GM12878 (cell line): ENCODE data around the gene PARN. TPM values are rescaled to one million over a fixed set of nuclear protein-coding genes. Genes with fewer than 3 reads are reported as not detected.

Experiments
- ATAC-seq: fragments of 200-7000 bp; cut with Tn5 transposase; 3 replicates; pipeline ENCODE4 v1.9.1; 2020; ENCODE audit warnings: mild to moderate bottlenecking, moderate library complexity
- BruUV-seq: library from RNA; stranded (reverse); fragments of 400-500 nt; replicated peaks from 2 replicates; lab custom pipeline; 2021; lab: Mats Ljungman, UMichigan
- CTCF ChIA-PET: fragments of 300-600 bp; sonication (Branson Sonifier 250); formaldehyde crosslinking; extraction: SDS; loops from one replicate; lab custom pipeline; 2021; ENCODE audit warnings: inconsistent platforms; lab: Yijun Ruan, JAX
- POLR2A ChIA-PET: fragments of 350-600 bp; formaldehyde crosslinking; extraction: SDS; loops from one replicate; lab custom pipeline; 2021; ENCODE audit warnings: inconsistent platforms; lab: Charles Lee
- RAD21 ChIA-PET: fragments of 300-600 bp; sonication (Branson Sonifier 250); formaldehyde crosslinking; loops from one replicate; lab custom pipeline; 2023; ENCODE audit warnings: antibody characterized with exemption; ENCODE audit not compliant: unreplicated experiment; lab: Charles Lee
- SMC1A ChIA-PET: fragments of 300-600 bp; sonication (Branson Sonifier 250); formaldehyde crosslinking; loops from one replicate; lab custom pipeline; 2023; ENCODE audit not compliant: unreplicated experiment, uncharacterized antibody; lab: Charles Lee
- DNase-seq: peaks from one replicate; pipeline ENCODE4 v3.0.0-alpha.2; 2011; ENCODE audit warnings: low read depth, low spot score
- FAIRE-seq: peaks from 3 replicates; lab custom pipeline; 2011; peaks lifted over from hg19 to GRCh38; lab: Jason Lieb, UNC
- H2AFZ ChIP-seq: 2 replicates; pipeline ENCODE4 v1.6.0; 2011; ENCODE audit warnings: low read depth, low read length, control low read depth; ENCODE audit not compliant: control insufficient read depth
- H3K27ac ChIP-seq: 2 replicates; pipeline ENCODE4 v1.5.1; 2011; ENCODE audit warnings: control low read depth; ENCODE audit not compliant: control insufficient read depth, insufficient read depth
- H3K27me3 ChIP-seq, 2 experiments: replicated peaks in 1 of 2; 2 replicates each; pipeline versions ENCODE4 v1.6.0 to v1.6.1; 2011; ENCODE audit warnings: low read length in 1 of 2; ENCODE audit not compliant: control insufficient read depth in 2 of 2, insufficient read depth in 2 of 2
- H3K36me3 ChIP-seq, 2 experiments: 2 replicates each; pipeline ENCODE4 v1.5.1; 2011; ENCODE audit warnings: low read length in 1 of 2; ENCODE audit not compliant: control insufficient read depth in 2 of 2, insufficient read depth in 2 of 2
- H3K4me1 ChIP-seq: 2 replicates; pipeline ENCODE4 v1.6.1; 2011; ENCODE audit warnings: mild to moderate bottlenecking, low read length, moderate library complexity, mixed read lengths; ENCODE audit not compliant: control insufficient read depth, insufficient read depth
- H3K4me2 ChIP-seq: 2 replicates; pipeline ENCODE4 v1.6.0; 2011; ENCODE audit warnings: control low read depth; ENCODE audit not compliant: control insufficient read depth, insufficient read depth
- H3K4me3 ChIP-seq: fragments of 200-600 bp; sonication (generic); 2 replicates; pipeline ENCODE4 v1.5.1; 2016
- H3K79me2 ChIP-seq: 2 replicates; pipeline ENCODE4 v1.6.0; 2011; ENCODE audit warnings: low read length; ENCODE audit not compliant: control insufficient read depth, insufficient read depth
- H3K9ac ChIP-seq: 2 replicates; pipeline ENCODE4 v1.8.0; 2011; ENCODE audit warnings: low read length, control low read depth, mixed read lengths; ENCODE audit not compliant: control insufficient read depth, insufficient read depth
- H3K9me3 ChIP-seq: replicated peaks from 3 replicates; pipeline ENCODE4 v1.5.1; 2011; ENCODE audit warnings: mild to moderate bottlenecking, low read length; ENCODE audit not compliant: control insufficient read depth, insufficient read depth
- H4K20me1 ChIP-seq: 2 replicates; pipeline ENCODE4 v1.6.0; 2011; ENCODE audit not compliant: control insufficient read depth, insufficient read depth
- BCLAF1 ChIP-seq: fragments of 450-650 bp; IDR thresholded peaks from 2 replicates; pipeline ENCODE4 v1.6.1; 2017; ENCODE audit warnings: antibody characterized with exemption, mild to moderate bottlenecking, moderate library complexity
- E2F4 ChIP-seq: IDR thresholded peaks from 2 replicates; pipeline ENCODE4 v1.6.1; 2012; ENCODE audit warnings: low read depth, low read length, improper control_type of control experiment
- ESRRA ChIP-seq: IDR thresholded peaks from 2 replicates; pipeline ENCODE4 v1.6.1; 2012; ENCODE audit warnings: mild to moderate bottlenecking, low read length, improper control_type of control experiment
- FOXM1 ChIP-seq: IDR thresholded peaks from 2 replicates; pipeline ENCODE4 v1.6.1; 2012; ENCODE audit warnings: low read depth, mild to moderate bottlenecking, inconsistent platforms, low read length, moderate library complexity
- HDAC2 ChIP-seq: fragments of 200-600 bp; sonication (generic); IDR thresholded peaks from 2 replicates; pipeline ENCODE4 v1.6.1; 2017
- POLR2A ChIP-seq: IDR thresholded peaks from 2 replicates; pipeline ENCODE4 v1.6.1; 2011; ENCODE audit warnings: low read depth, mild to moderate bottlenecking, low read length
- SMARCA5 ChIP-seq: fragments of 450-650 bp; IDR thresholded peaks from 2 replicates; pipeline ENCODE4 v1.6.1; 2017; ENCODE audit warnings: mild to moderate bottlenecking
- STAT3 ChIP-seq: IDR thresholded peaks from 2 replicates; pipeline ENCODE4 v1.6.1; 2011; ENCODE audit warnings: low read depth, low read length, improper control_type of control experiment
- ZNF274 ChIP-seq: IDR thresholded peaks from one replicate; pipeline ENCODE4 v1.8.0; 2011; ENCODE audit not compliant: insufficient read length, insufficient read depth
- WGBS: methylation state at CpG from one replicate; pipeline ENCODE4 v1.1.6; 2016; ENCODE audit warnings: low lambda C conversion rate; ENCODE audit not compliant: insufficient replicate concordance, insufficient coverage; ENCODE audit errors: missing lambda C conversion rate; 5-methylcytosine and 5-hydroxymethylcytosine counted together
- in situ Hi-C: fragments of 300-500 bp; cut with MboI; formaldehyde crosslinking; loops from 9 replicates; pipeline ENCODE4 v1.14.3; 2018; ENCODE audit warnings: mixed read lengths
- intact Hi-C: fragments of 100-400 bp; cut with micrococcal nuclease; formaldehyde crosslinking; loops from one replicate; pipeline ENCODE4 v1.14.2; 2022; ENCODE audit not compliant: unreplicated experiment
- polyA plus RNA-seq, 11 experiments: library from polyadenylated mRNA; depleted of rRNA in 4 of 11; unstranded in 6 of 11; stranded (reverse) in 5 of 11; fragments of >200 nt; fragmentation: Nextera tagmentation in 4 of 11; fragmentation: Illumina TruSeq in 1 of 11; extraction: Ambion mirVana in 4 of 11; extraction: Trizol in 1 of 11; gene quantifications; 1 replicate in 1 of 11; 2 replicates in 10 of 11; pipeline versions ENCODE4 v1.2.1 to v1.2.3, GENCODE V29; 2011 to 2016; ENCODE audit warnings: inconsistent platforms in 2 of 11, missing spikeins in 2 of 11, low read depth in 1 of 11
- total RNA-seq, 4 experiments: library from RNA; depleted of rRNA in 3 of 4; stranded (reverse); fragments of >200 nt in 3 of 4; fragmentation: Illumina TruSeq in 1 of 4; extraction: Trizol in 1 of 4; gene quantifications; 2 replicates each; pipeline versions ENCODE4 v1.2.1 to v1.2.3, GENCODE V29; 2013 to 2021

The PARN gene
- total and polyA plus RNA-seq, 10 of the 15 experiments (the other 5 are each of a cell fraction or from before 2014, with no cell fraction given), result 15.6 to 77.3 (median 47.7) TPM

GRCh38 chr16:14438256-14438655 is 191.8 kb downstream of the PARN start (continued):
- TF ChIP-seq HDAC2 (no peak), E2F4 (no peak)
- TF ChIP-seq, all 136 proteins: peak for 0

GRCh38 chr16:14437426-14437825 is 192.6 kb downstream of the PARN start:
- no peak for FAIRE-seq
- no TSS peak for BruUV-seq
- no peak overlapping the region for H3K27ac ChIP-seq
- DNase-seq, result no peak
- no peak for ATAC-seq
- H3K9ac ChIP-seq, result no peak overlapping the region
- no peak overlapping the region for H3K4me2 ChIP-seq
- no peaks in the 10 kb centered on the region for H4K20me1 ChIP-seq
- ChIA-PET CTCF (no interaction called here), POLR2A (interaction anchor here (1.2 kb wide), 1 partner anchor 10 kb away, joined by 3 read pairs; no protein-coding TSS in a partner anchor), RAD21 (no interaction called here), SMC1A (interaction anchor here (1.2 kb wide), 1 partner anchor 127 kb away, joined by 3 read pairs; no protein-coding TSS in a partner anchor)
- H3K79me2 ChIP-seq, result no peaks in the 10 kb centered on the region
- no peaks in the 10 kb centered on the region for H3K4me1 ChIP-seq
- intact Hi-C loops (no loop called here), in situ Hi-C loops (no loop called here)
- no peaks in the 10 kb centered on the region for H3K9me3 ChIP-seq
- H3K4me3 ChIP-seq, result no peak overlapping the region
- whole genome bisulfite sequencing, result over 99% methylated on average over 7 of the region's 7 CpGs
- H3K27me3 ChIP-seq, result no peaks in the 10 kb centered on the region
- no peak overlapping the region for H2AFZ ChIP-seq
- peaks cover 0 to 5% of the 10 kb centered on the region in 2 experiments; a peak in 2 of 4 replicates for H3K36me3 ChIP-seq
- TF ChIP-seq POLR2A (no peak), ZNF274 (no peak), SMARCA5 (no peak), FOXM1 (no peak), STAT3 (no peak), ESRRA (no peak), BCLAF1 (no peak)
- TF ChIP-seq, all 136 proteins: peak for 0
